OCI-LY1 (cell line): ENCODE measurements around the gene ZNF800.

Source experiments
- EZH2 ChIP-seq: fragments of 200-600 bp; sonication (generic), shearing (Covaris generic); IDR thresholded peaks from 2 replicates; pipeline ENCODE4 v1.8.0; 2017; ENCODE audit warnings: borderline replicate concordance, mixed run types, mild to moderate bottlenecking, antibody characterized with exemption, low read length, moderate library complexity, mixed read lengths
- TF ChIP-seq, protein P1 (sequence below): fragments of 200-600 bp; sonication (generic), shearing (Covaris generic); IDR thresholded peaks from 2 replicates; pipeline ENCODE4 v1.5.1; 2017; ENCODE audit warnings: mild to moderate bottlenecking, antibody characterized with exemption, low read length, moderate library complexity, mixed read lengths

GRCh38 chr7:127382301-127383085, 10.0 kb downstream of the ZNF800 start:
- TF ChIP-seq, protein P1, sequence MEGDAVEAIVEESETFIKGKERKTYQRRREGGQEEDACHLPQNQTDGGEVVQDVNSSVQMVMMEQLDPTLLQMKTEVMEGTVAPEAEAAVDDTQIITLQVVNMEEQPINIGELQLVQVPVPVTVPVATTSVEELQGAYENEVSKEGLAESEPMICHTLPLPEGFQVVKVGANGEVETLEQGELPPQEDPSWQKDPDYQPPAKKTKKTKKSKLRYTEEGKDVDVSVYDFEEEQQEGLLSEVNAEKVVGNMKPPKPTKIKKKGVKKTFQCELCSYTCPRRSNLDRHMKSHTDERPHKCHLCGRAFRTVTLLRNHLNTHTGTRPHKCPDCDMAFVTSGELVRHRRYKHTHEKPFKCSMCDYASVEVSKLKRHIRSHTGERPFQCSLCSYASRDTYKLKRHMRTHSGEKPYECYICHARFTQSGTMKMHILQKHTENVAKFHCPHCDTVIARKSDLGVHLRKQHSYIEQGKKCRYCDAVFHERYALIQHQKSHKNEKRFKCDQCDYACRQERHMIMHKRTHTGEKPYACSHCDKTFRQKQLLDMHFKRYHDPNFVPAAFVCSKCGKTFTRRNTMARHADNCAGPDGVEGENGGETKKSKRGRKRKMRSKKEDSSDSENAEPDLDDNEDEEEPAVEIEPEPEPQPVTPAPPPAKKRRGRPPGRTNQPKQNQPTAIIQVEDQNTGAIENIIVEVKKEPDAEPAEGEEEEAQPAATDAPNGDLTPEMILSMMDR, result no peak
- no peak for TF ChIP-seq EZH2
